HCT116 (cell line): Measurements from ENCODE around the gene CTSE. TPM values are rescaled to one million over a fixed set of nuclear protein-coding genes. Genes with fewer than 3 reads are reported as not detected.

Source experiments
- ATAC-seq: fragments of 200-7000 bp; cut with Tn5 transposase; 2 replicates; pipeline ENCODE4 v1.9.1; 2020; ENCODE audit warnings: mild to moderate bottlenecking, moderate library complexity
- BruUV-seq: library from RNA; stranded (reverse); fragments of 400-500 nt; replicated peaks from 2 replicates; lab custom pipeline; 2021; lab: Mats Ljungman, UMichigan
- CTCF ChIA-PET: fragments of 300-600 bp; sonication (Branson Sonifier 250); formaldehyde crosslinking; loops from one replicate; lab custom pipeline; 2021; ENCODE audit warnings: antibody characterized with exemption; lab: Charles Lee
- POLR2A ChIA-PET: fragments of 300-600, 350-600 bp; sonication (Branson Sonifier 250); formaldehyde crosslinking; loops from one replicate; lab custom pipeline; 2021; ENCODE audit warnings: antibody characterized with exemption; lab: Charles Lee
- RAD21 ChIA-PET, 2 experiments: fragments of 300-600 bp; sonication (Branson Sonifier 250); formaldehyde crosslinking; loops; one replicate each; lab custom pipeline; 2023; ENCODE audit warnings: low total read pairs in 2 of 2; ENCODE audit not compliant: uncharacterized antibody in 2 of 2, unreplicated experiment in 2 of 2, low non-redundant PET in 1 of 2; lab: Charles Lee
- DNase-seq: peaks from one replicate; pipeline ENCODE4 v3.0.0-alpha.2; 2010; ENCODE audit warnings: low read depth, low spot score
- H2AFZ ChIP-seq: fragments of 200-600 bp; shearing (Covaris generic), sonication (generic); 2 replicates; pipeline ENCODE4 v1.6.1; 2017; ENCODE audit warnings: low read depth, mixed run types, mixed read lengths, antibody characterized with exemption, low read length; ENCODE audit not compliant: poor library complexity, severe bottlenecking
- H3K27ac ChIP-seq: 2 replicates; pipeline ENCODE4 v1.5.1; 2012; ENCODE audit warnings: low read depth, low read length
- H3K27me3 ChIP-seq: fragments of 200-600 bp; sonication (generic); 2 replicates; pipeline ENCODE4 v1.6.1; 2016; ENCODE audit warnings: mixed run types, low read length, mixed read lengths; ENCODE audit not compliant: insufficient read depth
- H3K36me3 ChIP-seq, 2 experiments: fragments of 200-500 bp in 1 of 2; fragments of 200-600 bp in 1 of 2; sonication (Bioruptor generic) in 1 of 2; sonication (generic) in 1 of 2; 2 replicates each; pipeline versions ENCODE4 v1.5.1 to v1.6.1; 2014 to 2016; ENCODE audit warnings: low read length in 2 of 2, inconsistent platforms in 1 of 2, mixed read lengths in 1 of 2, mixed run types in 1 of 2; ENCODE audit not compliant: insufficient read depth in 2 of 2, control insufficient read depth in 1 of 2
- H3K4me1 ChIP-seq, 2 experiments: fragments of 200-600 bp in 1 of 2; sonication (generic) in 1 of 2; 2 replicates each; pipeline versions ENCODE4 v1.5.1 to v1.6.1; 2012 to 2017; ENCODE audit warnings: low read length in 2 of 2, inconsistent platforms in 1 of 2, mild to moderate bottlenecking in 1 of 2, mixed read lengths in 1 of 2, mixed run types in 1 of 2, moderate library complexity in 1 of 2; ENCODE audit not compliant: insufficient read depth in 2 of 2, control insufficient read depth in 1 of 2
- H3K4me2 ChIP-seq: fragments of 200-600 bp; sonication (generic); 2 replicates; pipeline ENCODE4 v1.6.1; 2017; ENCODE audit warnings: mixed run types, low read length, mixed read lengths
- H3K4me3 ChIP-seq, 2 experiments: fragments of 200-600 bp in 1 of 2; sonication (generic) in 1 of 2; replicated peaks in 1 of 2; 2 replicates each; pipeline ENCODE4 v1.5.1; 2011 to 2016; ENCODE audit warnings: low read length in 2 of 2, control low read depth in 1 of 2, low read depth in 1 of 2, mild to moderate bottlenecking in 1 of 2, mixed read lengths in 1 of 2, mixed run types in 1 of 2
- H3K79me2 ChIP-seq: fragments of 200-600 bp; sonication (generic); 2 replicates; pipeline ENCODE4 v1.6.1; 2017; ENCODE audit warnings: mild to moderate bottlenecking, mixed run types, low read length, moderate library complexity, mixed read lengths; ENCODE audit not compliant: insufficient read depth
- H3K9ac ChIP-seq: fragments of 200-600 bp; sonication (generic); 2 replicates; pipeline ENCODE4 v1.6.1; 2016; ENCODE audit warnings: low read length, mixed read lengths
- H3K9me2 ChIP-seq: fragments of 200-600 bp; sonication (generic), shearing (Covaris generic); 2 replicates; pipeline ENCODE4 v1.6.1; 2017; ENCODE audit warnings: mixed run types, mild to moderate bottlenecking, moderate library complexity; ENCODE audit not compliant: insufficient read depth
- H3K9me3 ChIP-seq, 2 experiments: fragments of 200-500 bp in 1 of 2; fragments of 200-600 bp in 1 of 2; sonication (Bioruptor generic) in 1 of 2; sonication (generic) in 1 of 2; 2 replicates each; pipeline ENCODE4 v1.6.1; 2014 to 2017; ENCODE audit warnings: low read length in 2 of 2, mixed read lengths in 2 of 2, inconsistent platforms in 1 of 2, low read depth in 1 of 2, mild to moderate bottlenecking in 1 of 2, mixed run types in 1 of 2, moderate library complexity in 1 of 2; ENCODE audit not compliant: control insufficient read depth in 1 of 2, insufficient read depth in 1 of 2
- H4K20me1 ChIP-seq: fragments of 200-600 bp; sonication (generic), shearing (Covaris generic); 2 replicates; pipeline ENCODE4 v1.6.1; 2017; ENCODE audit warnings: mixed run types, mild to moderate bottlenecking, moderate library complexity; ENCODE audit not compliant: insufficient read depth
- CBX3 ChIP-seq: IDR thresholded peaks from 2 replicates; pipeline ENCODE4 v1.6.1; 2012; ENCODE audit warnings: low read depth
- EZH2 ChIP-seq: fragments of 200-600 bp; sonication (generic); IDR thresholded peaks from 2 replicates; pipeline ENCODE4 v1.6.1; 2017; ENCODE audit warnings: antibody characterized with exemption, mixed run types
- JUND ChIP-seq: IDR thresholded peaks from 2 replicates; pipeline ENCODE4 v1.6.1; 2012
- POLR2A ChIP-seq: IDR thresholded peaks from 2 replicates; pipeline ENCODE4 v1.7.0; 2011; ENCODE audit warnings: borderline replicate concordance; ENCODE audit not compliant: insufficient read depth, insufficient read length; ENCODE audit errors: extremely low read depth
- RAD21 ChIP-seq: IDR thresholded peaks from 2 replicates; pipeline ENCODE4 v1.6.1; 2012; ENCODE audit warnings: low read depth, mild to moderate bottlenecking
- YY1 ChIP-seq: IDR thresholded peaks from 2 replicates; pipeline ENCODE4 v1.6.1; 2011; ENCODE audit warnings: low read length, low read depth, moderate library complexity, mild to moderate bottlenecking; ENCODE audit not compliant: insufficient replicate concordance; ENCODE audit errors: extremely low read depth
- intact Hi-C: fragments of 100-400 bp; cut with micrococcal nuclease; formaldehyde crosslinking; loops from 2 replicates; pipeline ENCODE4 v1.10.0; 2022
- total RNA-seq: library from RNA; stranded (reverse); gene quantifications from one replicate; pipeline ENCODE4 v1.2.1, GENCODE V29; 2021; ENCODE audit not compliant: unreplicated experiment
- TF ChIP-seq, protein P1 (sequence below): IDR thresholded peaks from 2 replicates; pipeline ENCODE4 v1.6.1; 2012; ENCODE audit warnings: low read depth
- TF ChIP-seq, protein P2 (sequence below): IDR thresholded peaks from 2 replicates; pipeline ENCODE4 v1.6.1; 2012

CTSE gene
- total RNA-seq, 1 experiment from 2014 or later = 0.12 TPM

DNA sequence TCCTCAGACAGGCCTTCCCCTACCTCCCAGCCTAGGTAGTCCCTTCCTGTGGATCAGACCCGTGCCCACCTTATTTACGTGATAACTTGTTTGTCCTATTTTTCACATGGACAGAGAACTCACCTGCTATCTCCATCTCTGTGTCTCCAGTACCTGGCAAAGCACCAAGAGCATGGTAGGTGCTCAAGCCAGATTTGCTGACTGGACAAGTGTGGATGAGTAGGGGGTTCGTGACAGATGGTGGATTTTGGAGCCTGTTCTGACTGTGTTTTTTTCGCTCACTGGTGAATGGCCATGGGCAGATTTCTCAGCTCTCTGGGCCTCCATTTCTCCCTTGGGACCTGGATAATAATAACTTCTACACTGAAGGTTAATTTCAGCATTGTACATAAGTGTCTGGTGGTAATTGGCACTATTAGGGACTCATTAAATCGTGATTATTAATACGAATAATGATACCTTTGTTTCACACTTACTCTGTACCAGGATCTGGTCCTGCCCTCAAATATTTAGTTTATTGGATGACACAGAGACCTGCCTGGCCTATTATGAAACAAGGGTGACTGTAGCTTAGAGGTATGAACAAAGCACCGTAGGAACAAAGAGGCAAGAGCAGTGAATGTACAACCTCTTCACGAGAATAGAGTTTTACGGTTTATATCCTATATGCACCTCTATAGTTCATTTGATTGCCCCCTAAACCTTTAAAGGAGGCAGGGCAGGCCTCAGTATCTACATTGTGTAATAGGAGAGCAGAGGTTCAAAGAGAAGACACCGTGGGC, 56.0 kb downstream of the CTSE start:
- no peak overlapping the region for H3K4me3 ChIP-seq
- H3K9ac ChIP-seq = no peak overlapping the region
- H3K36me3 ChIP-seq = no peaks in the 10 kb centered on the region
- ChIA-PET RAD21 (no interaction called here), CTCF (interaction anchor here (0.8 to 3.3 kb wide), 3 partner anchors 9 to 310 kb away, joined by 3 to 15 read pairs (median 8); no protein-coding TSS in a partner anchor)
- no peaks in the 10 kb centered on the region for H3K9me2 ChIP-seq
- no peak for DNase-seq
- BruUV-seq = no TSS peak
- TF ChIP-seq, protein P1, sequence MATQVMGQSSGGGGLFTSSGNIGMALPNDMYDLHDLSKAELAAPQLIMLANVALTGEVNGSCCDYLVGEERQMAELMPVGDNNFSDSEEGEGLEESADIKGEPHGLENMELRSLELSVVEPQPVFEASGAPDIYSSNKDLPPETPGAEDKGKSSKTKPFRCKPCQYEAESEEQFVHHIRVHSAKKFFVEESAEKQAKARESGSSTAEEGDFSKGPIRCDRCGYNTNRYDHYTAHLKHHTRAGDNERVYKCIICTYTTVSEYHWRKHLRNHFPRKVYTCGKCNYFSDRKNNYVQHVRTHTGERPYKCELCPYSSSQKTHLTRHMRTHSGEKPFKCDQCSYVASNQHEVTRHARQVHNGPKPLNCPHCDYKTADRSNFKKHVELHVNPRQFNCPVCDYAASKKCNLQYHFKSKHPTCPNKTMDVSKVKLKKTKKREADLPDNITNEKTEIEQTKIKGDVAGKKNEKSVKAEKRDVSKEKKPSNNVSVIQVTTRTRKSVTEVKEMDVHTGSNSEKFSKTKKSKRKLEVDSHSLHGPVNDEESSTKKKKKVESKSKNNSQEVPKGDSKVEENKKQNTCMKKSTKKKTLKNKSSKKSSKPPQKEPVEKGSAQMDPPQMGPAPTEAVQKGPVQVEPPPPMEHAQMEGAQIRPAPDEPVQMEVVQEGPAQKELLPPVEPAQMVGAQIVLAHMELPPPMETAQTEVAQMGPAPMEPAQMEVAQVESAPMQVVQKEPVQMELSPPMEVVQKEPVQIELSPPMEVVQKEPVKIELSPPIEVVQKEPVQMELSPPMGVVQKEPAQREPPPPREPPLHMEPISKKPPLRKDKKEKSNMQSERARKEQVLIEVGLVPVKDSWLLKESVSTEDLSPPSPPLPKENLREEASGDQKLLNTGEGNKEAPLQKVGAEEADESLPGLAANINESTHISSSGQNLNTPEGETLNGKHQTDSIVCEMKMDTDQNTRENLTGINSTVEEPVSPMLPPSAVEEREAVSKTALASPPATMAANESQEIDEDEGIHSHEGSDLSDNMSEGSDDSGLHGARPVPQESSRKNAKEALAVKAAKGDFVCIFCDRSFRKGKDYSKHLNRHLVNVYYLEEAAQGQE = no peak
- TF ChIP-seq YY1 = no peak
- no peak for TF ChIP-seq JUND
- no peak for TF ChIP-seq EZH2
- TF ChIP-seq, protein P2, sequence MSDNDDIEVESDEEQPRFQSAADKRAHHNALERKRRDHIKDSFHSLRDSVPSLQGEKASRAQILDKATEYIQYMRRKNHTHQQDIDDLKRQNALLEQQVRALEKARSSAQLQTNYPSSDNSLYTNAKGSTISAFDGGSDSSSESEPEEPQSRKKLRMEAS = no peak
- no peak for TF ChIP-seq RAD21
- TF ChIP-seq POLR2A = no peak
- no peak for TF ChIP-seq CBX3
- TF ChIP-seq, all 23 proteins: peak for 0
- Histone ChIP-seq H3K4me2 (no peak overlapping the region), H3K4me1 (no peaks in the 10 kb centered on the region), H3K79me2 (no peaks in the 10 kb centered on the region), H2AFZ (no peak overlapping the region), H3K27me3 (no peaks in the 10 kb centered on the region), H3K9me3 (no peaks in the 10 kb centered on the region), H3K27ac (no peak overlapping the region), H4K20me1 (no peaks in the 10 kb centered on the region)
- no peak for ATAC-seq
- intact Hi-C loops = no loop called here
- POLR2A ChIA-PET = no interaction called here
